A549 (cell line): ENCODE data around the gene DNAJC16.

Experiments used
- EP300 ChIP-seq, 2 experiments: fragments of >200 bp; sonication (Bioruptor Twin); formaldehyde crosslinking; IDR thresholded peaks; 2 replicates in 1 of 2; 3 replicates in 1 of 2; pipeline ENCODE4 v1.6.1; 2016 to 2017
- MAX ChIP-seq: IDR thresholded peaks from 2 replicates; pipeline ENCODE4 v1.6.1; 2012
- NFE2L2 ChIP-seq: fragments of 150-350 bp; conservative IDR thresholded peaks from 2 replicates; pipeline ENCODE4 v1.6.1; 2014; ENCODE audit warnings: low read length
- POLR2A ChIP-seq: IDR thresholded peaks from 2 replicates; pipeline ENCODE4 v1.6.1; 2012; ENCODE audit warnings: mild to moderate bottlenecking, low read length
- RFX5 ChIP-seq: fragments of 450-650 bp; IDR thresholded peaks from 2 replicates; pipeline ENCODE4 v1.7.1; 2014; ENCODE audit warnings: antibody characterized with exemption, mild to moderate bottlenecking, moderate library complexity
- SMC3 ChIP-seq: fragments of >200 bp; sonication (Bioruptor Twin); formaldehyde crosslinking; IDR thresholded peaks from 3 replicates; pipeline ENCODE4 v1.6.1; 2018; ENCODE audit warnings: inconsistent platforms
- TP53 ChIP-seq: fragments of 250-450 bp; sonication (Bioruptor Pico); IDR thresholded peaks from 2 replicates; pipeline ENCODE4 v1.5.0; 2021; ENCODE audit warnings: mild to moderate bottlenecking, moderate library complexity
- USF2 ChIP-seq: fragments of 450-650 bp; IDR thresholded peaks from 2 replicates; pipeline ENCODE4 v1.6.1; 2014; ENCODE audit warnings: antibody characterized with exemption
- TF ChIP-seq, protein P1 (sequence below): fragments of >200 bp; sonication (Bioruptor Twin); formaldehyde crosslinking; IDR thresholded peaks from 3 replicates; pipeline ENCODE4 v1.5.1; 2016

GRCh38 chr1:15507278-15507677, 19.4 kb upstream of the DNAJC16 start:
- TF ChIP-seq, protein P1, sequence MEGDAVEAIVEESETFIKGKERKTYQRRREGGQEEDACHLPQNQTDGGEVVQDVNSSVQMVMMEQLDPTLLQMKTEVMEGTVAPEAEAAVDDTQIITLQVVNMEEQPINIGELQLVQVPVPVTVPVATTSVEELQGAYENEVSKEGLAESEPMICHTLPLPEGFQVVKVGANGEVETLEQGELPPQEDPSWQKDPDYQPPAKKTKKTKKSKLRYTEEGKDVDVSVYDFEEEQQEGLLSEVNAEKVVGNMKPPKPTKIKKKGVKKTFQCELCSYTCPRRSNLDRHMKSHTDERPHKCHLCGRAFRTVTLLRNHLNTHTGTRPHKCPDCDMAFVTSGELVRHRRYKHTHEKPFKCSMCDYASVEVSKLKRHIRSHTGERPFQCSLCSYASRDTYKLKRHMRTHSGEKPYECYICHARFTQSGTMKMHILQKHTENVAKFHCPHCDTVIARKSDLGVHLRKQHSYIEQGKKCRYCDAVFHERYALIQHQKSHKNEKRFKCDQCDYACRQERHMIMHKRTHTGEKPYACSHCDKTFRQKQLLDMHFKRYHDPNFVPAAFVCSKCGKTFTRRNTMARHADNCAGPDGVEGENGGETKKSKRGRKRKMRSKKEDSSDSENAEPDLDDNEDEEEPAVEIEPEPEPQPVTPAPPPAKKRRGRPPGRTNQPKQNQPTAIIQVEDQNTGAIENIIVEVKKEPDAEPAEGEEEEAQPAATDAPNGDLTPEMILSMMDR, result no peak
- TF ChIP-seq MAX, result no peak
- no peak for TF ChIP-seq NFE2L2
- TF ChIP-seq SMC3, result no peak
- TF ChIP-seq EP300 (IDR thresholded peaks at IDR 0.05), result no peak
- TF ChIP-seq USF2, result no peak
- TF ChIP-seq RFX5, result no peak
- TF ChIP-seq TP53, result no peak
- TF ChIP-seq POLR2A, result no peak
